NCI-H2196 treated with DMSO at 0.1 percent for 48 hours (cell line): ENCODE results near the gene PARVG.

Experiments
- DNase-seq: peaks from one replicate; lab custom pipeline; 2025; ENCODE audit not compliant: unreplicated experiment; lab: John Stamatoyannopoulos, UW

PARVG gene

GRCh38 chr22:44180706-44181032, at the start of gene PARVG:
TSS of gene PARVG (plus strand) at chr22:44180925. CDS start at chr22:44183330, 2,405 bp downstream.
- no peak for DNase-seq

- no peak for DNase-seq
These were observed 49.3 kb upstream of the PARVG start for GRCh38 chr22:44131412-44131811.

- DNase-seq = no peak
These were observed 48.6 kb upstream of the PARVG start for GRCh38 chr22:44131989-44132685.

GRCh38 chr22:44132724-44133123, 48.0 kb upstream of the PARVG start:
- no peak for DNase-seq

GRCh38 chr22:44133161-44133560, 47.6 kb upstream of the PARVG start:
- no peak for DNase-seq

GRCh38 chr22:44133901-44134571, 46.7 kb upstream of the PARVG start:
- DNase-seq = no peak

GRCh38 chr22:44136112-44136511, 44.6 kb upstream of the PARVG start:
- no peak for DNase-seq

- DNase-seq = no peak
These were observed 43.9 kb upstream of the PARVG start for GRCh38 chr22:44136786-44137185.

GRCh38 chr22:44137415-44137814, 43.3 kb upstream of the PARVG start:
- no peak for DNase-seq

GRCh38 chr22:44139773-44140172, 41.0 kb upstream of the PARVG start:
- DNase-seq = no peak

GRCh38 chr22:44142421-44143104, 38.2 kb upstream of the PARVG start:
- DNase-seq = no peak

GRCh38 chr22:44143105-44143474, 37.6 kb upstream of the PARVG start:
- no peak for DNase-seq

- no peak for DNase-seq
These were observed 37.1 kb upstream of the PARVG start for GRCh38 chr22:44143579-44143978.

GRCh38 chr22:44144046-44144569, 36.6 kb upstream of the PARVG start:
- no peak for DNase-seq

- DNase-seq = no peak
These were observed 35.2 kb upstream of the PARVG start for GRCh38 chr22:44145544-44145943.

- no peak for DNase-seq
These were observed 34.5 kb upstream of the PARVG start for GRCh38 chr22:44146088-44146861.

GRCh38 chr22:44147008-44147645, 33.6 kb upstream of the PARVG start:
- no peak for DNase-seq

GRCh38 chr22:44147821-44148574, 32.7 kb upstream of the PARVG start:
- no peak for DNase-seq

- DNase-seq = no peak
These were observed 29.0 kb upstream of the PARVG start for GRCh38 chr22:44151676-44152075.

- no peak for DNase-seq
These were observed 27.0 kb upstream of the PARVG start for GRCh38 chr22:44153710-44154109.
